Neural cell (in vitro differentiated cells): Measurements from ENCODE around the gene USH1C. TPM values are rescaled to one million over a fixed set of nuclear protein-coding genes. Genes with fewer than 3 reads are reported as not detected.

Experiments
- H2AFZ ChIP-seq: fragments of 200-600, 300-800 bp; sonication (generic), shearing (Covaris generic); 2 replicates; pipeline ENCODE4 v1.6.0; 2014; ENCODE audit warnings: low read depth, mild to moderate bottlenecking, antibody characterized with exemption, low read length, moderate library complexity
- H3F3A ChIP-seq: fragments of 200-600 bp; shearing (Covaris generic); 2 replicates; pipeline ENCODE4 v1.6.1; 2016; ENCODE audit warnings: mild to moderate bottlenecking, moderate library complexity, mixed read lengths, antibody characterized with exemption, low read length; ENCODE audit not compliant: insufficient read depth, poor library complexity, severe bottlenecking
- H3K27ac ChIP-seq: fragments of 200-600, 300-800 bp; sonication (generic), shearing (Covaris generic); 2 replicates; pipeline ENCODE4 v1.5.1; 2014; ENCODE audit warnings: mild to moderate bottlenecking, low read length, moderate library complexity
- H3K27me3 ChIP-seq: fragments of 300-800, 200-600 bp; sonication (generic), shearing (Covaris generic); 2 replicates; pipeline ENCODE4 v1.6.0; 2014; ENCODE audit warnings: mild to moderate bottlenecking, low read depth, low read length, moderate library complexity; ENCODE audit not compliant: insufficient read depth
- H3K36me3 ChIP-seq: fragments of 300-800, 200-600 bp; sonication (generic), shearing (Covaris generic); 2 replicates; pipeline ENCODE4 v1.5.1; 2014; ENCODE audit warnings: mild to moderate bottlenecking, antibody characterized with exemption, low read length, moderate library complexity; ENCODE audit not compliant: insufficient read depth
- H3K4me2 ChIP-seq: fragments of 300-800, 200-600 bp; sonication (generic), shearing (Covaris generic); 2 replicates; pipeline ENCODE4 v1.6.0; 2014; ENCODE audit warnings: mild to moderate bottlenecking, low read length
- H3K4me3 ChIP-seq: fragments of 300-800, 200-600 bp; sonication (generic), shearing (Covaris generic); 2 replicates; pipeline ENCODE4 v1.5.1; 2014; ENCODE audit warnings: mild to moderate bottlenecking, low read length, moderate library complexity
- H3K79me2 ChIP-seq: fragments of 200-600 bp; shearing (Covaris generic); replicated peaks from 2 replicates; pipeline ENCODE4 v1.6.0; 2014; ENCODE audit warnings: mild to moderate bottlenecking, low read length, moderate library complexity; ENCODE audit not compliant: insufficient read depth
- H3K9ac ChIP-seq: fragments of 300-800, 200-600 bp; sonication (generic), shearing (Covaris generic); 2 replicates; pipeline ENCODE4 v1.6.1; 2016; ENCODE audit warnings: mild to moderate bottlenecking, low read length, mixed read lengths
- H3K9me2 ChIP-seq: fragments of 200-600 bp; shearing (Covaris generic); 2 replicates; pipeline ENCODE4 v1.6.1; 2016; ENCODE audit warnings: mild to moderate bottlenecking, low read length, mixed read lengths; ENCODE audit not compliant: insufficient read depth
- H3K9me3 ChIP-seq: fragments of 200-600, 300-800 bp; sonication (generic), shearing (Covaris generic); 2 replicates; pipeline ENCODE4 v1.6.1; 2016; ENCODE audit warnings: mild to moderate bottlenecking, mixed run types, low read length, moderate library complexity, mixed read lengths
- H4K20me1 ChIP-seq: fragments of 200-600 bp; shearing (Covaris generic); 2 replicates; pipeline ENCODE4 v1.6.1; 2016; ENCODE audit warnings: mild to moderate bottlenecking, mixed run types; ENCODE audit not compliant: insufficient read depth
- CTCF ChIP-seq: fragments of 450-650 bp; IDR thresholded peaks from 2 replicates; pipeline ENCODE4 v1.5.1; 2014; ENCODE audit warnings: antibody characterized with exemption, mild to moderate bottlenecking, moderate library complexity; ENCODE audit not compliant: poor library complexity, severe bottlenecking
- EP300 ChIP-seq: fragments of 450-650 bp; conservative IDR thresholded peaks from 2 replicates; pipeline ENCODE4 v1.6.1; 2014; ENCODE audit warnings: antibody characterized with exemption, mild to moderate bottlenecking, moderate library complexity; ENCODE audit not compliant: poor library complexity, severe bottlenecking
- EZH2 ChIP-seq: fragments of 200-600, 300-800 bp; shearing (Covaris generic), sonication (generic); IDR thresholded peaks from 2 replicates; pipeline ENCODE4 v1.6.1; 2014; ENCODE audit warnings: antibody characterized with exemption, low read length, borderline replicate concordance, mild to moderate bottlenecking; ENCODE audit not compliant: insufficient read depth, poor library complexity, severe bottlenecking
- MXI1 ChIP-seq: fragments of 450-650 bp; conservative IDR thresholded peaks from 2 replicates; pipeline ENCODE4 v1.6.1; 2014; ENCODE audit warnings: antibody characterized with exemption, mild to moderate bottlenecking; ENCODE audit not compliant: poor library complexity, severe bottlenecking
- POLR2AphosphoS5 ChIP-seq: IDR thresholded peaks from 2 replicates; pipeline ENCODE4 v1.6.1; 2012
- RAD21 ChIP-seq: fragments of 450-650 bp; conservative IDR thresholded peaks from 2 replicates; pipeline ENCODE4 v1.6.1; 2014; ENCODE audit warnings: antibody characterized with exemption, mild to moderate bottlenecking, moderate library complexity
- REST ChIP-seq: IDR thresholded peaks from 2 replicates; pipeline ENCODE4 v1.6.1; 2012; ENCODE audit warnings: borderline replicate concordance
- SMC3 ChIP-seq: fragments of 450-650 bp; conservative IDR thresholded peaks from 2 replicates; pipeline ENCODE4 v1.6.1; 2014; ENCODE audit warnings: antibody characterized with exemption, mild to moderate bottlenecking, moderate library complexity; ENCODE audit not compliant: poor library complexity
- TAF1 ChIP-seq: IDR thresholded peaks from 2 replicates; pipeline ENCODE4 v1.6.1; 2012; ENCODE audit warnings: low read depth
- polyA plus RNA-seq: library from polyadenylated mRNA; depleted of rRNA; stranded (reverse); fragments of >200 nt; gene quantifications from 2 replicates; pipeline ENCODE4 v1.2.3, GENCODE V29; 2014

Gene USH1C
- polyA plus RNA-seq, 1 donor from 2014 or later: 0.67 TPM

DNA sequence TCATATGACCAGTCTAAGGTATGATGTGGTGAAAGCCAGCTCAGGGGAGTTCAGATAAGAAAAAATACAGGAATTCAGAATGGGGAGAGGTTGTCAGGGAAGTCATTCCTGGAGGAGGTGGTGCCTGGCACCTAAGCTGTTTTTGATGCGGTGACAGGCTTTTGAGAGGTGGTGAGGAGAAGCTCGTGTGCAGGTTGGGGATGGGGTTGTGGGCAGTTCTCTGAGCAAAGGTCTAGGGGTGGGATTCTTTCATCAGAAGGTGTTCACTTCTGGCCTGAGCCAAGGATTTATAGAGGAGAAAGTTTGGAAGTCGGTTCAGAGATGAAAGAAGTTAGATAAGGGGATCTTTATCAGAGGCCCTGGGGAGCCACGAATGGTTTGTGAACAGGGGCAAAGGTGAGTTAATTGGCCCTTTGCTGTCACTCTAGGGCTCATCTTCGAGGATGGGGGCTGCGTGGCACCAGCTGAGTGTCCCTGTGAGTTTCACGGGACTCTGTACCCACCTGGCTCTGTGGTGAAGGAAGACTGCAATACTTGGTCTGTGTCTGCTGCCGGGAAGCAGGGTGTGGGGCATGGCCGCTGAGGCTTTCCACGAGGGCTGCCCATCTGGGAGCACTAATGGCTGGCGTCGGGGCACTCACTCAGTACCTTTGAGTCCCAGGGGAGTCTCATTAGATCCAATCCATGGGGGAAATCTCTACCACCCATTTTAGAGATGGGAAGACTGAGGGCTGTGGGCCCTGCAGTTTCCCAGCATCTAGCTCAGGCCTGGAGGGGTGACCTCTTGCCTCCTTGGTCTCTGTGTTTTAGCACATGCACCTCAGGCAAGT lies 16.3 kb upstream of the USH1C start:
- H4K20me1 ChIP-seq: no peaks in the 10 kb centered on the region
- TF ChIP-seq TAF1 (no peak), MXI1 (no peak), POLR2AphosphoS5 (no peak), EP300 (no peak), CTCF (no peak), EZH2 (no peak), SMC3 (no peak), REST (no peak), RAD21 (no peak)
- no peaks in the 10 kb centered on the region for H3K9me2 ChIP-seq

GRCh38 chr11:17559341-17560087 lies 15.3 kb upstream of the USH1C start:
- no peak overlapping the region for H3K4me3 ChIP-seq
- no peak overlapping the region for H2AFZ ChIP-seq
- H3K9ac ChIP-seq: no peak overlapping the region
- no peaks in the 10 kb centered on the region for H3K27me3 ChIP-seq
- no peaks in the 10 kb centered on the region for H3K36me3 ChIP-seq
- H3F3A ChIP-seq: no peaks in the 10 kb centered on the region
- no peak for TF ChIP-seq REST
- H3K27ac ChIP-seq: no peak overlapping the region
- H4K20me1 ChIP-seq: no peaks in the 10 kb centered on the region
- H3K9me2 ChIP-seq: no peaks in the 10 kb centered on the region
- H3K4me2 ChIP-seq: no peak overlapping the region
- H3K79me2 ChIP-seq: no peaks in the 10 kb centered on the region
- no peaks in the 10 kb centered on the region for H3K9me3 ChIP-seq

More for the DNA sequence above, 16.3 kb upstream of the USH1C start:
- Histone ChIP-seq H3F3A (no peaks in the 10 kb centered on the region), H3K4me2 (no peak overlapping the region), H3K4me3 (no peak overlapping the region), H3K27ac (no peak overlapping the region), H3K9ac (no peak overlapping the region), H3K36me3 (no peaks in the 10 kb centered on the region), H3K27me3 (no peaks in the 10 kb centered on the region), H3K9me3 (no peaks in the 10 kb centered on the region), H2AFZ (no peak overlapping the region), H3K79me2 (no peaks in the 10 kb centered on the region)
